Inferior parietal cortex (tissue), 1 donor: ENCODE data around the gene CLBA1.
"Not testable (repeated sequence)": the region's sequence is repeated elsewhere in the genome, so short reads cannot be mapped to it uniquely, and the experiment has no call there.

Experiments
- DNase-seq: peaks from one replicate; pipeline ENCODE4 v3.0.0-alpha.2; 2016; ENCODE audit errors: extremely low spot score

The CLBA1 gene

DNA sequence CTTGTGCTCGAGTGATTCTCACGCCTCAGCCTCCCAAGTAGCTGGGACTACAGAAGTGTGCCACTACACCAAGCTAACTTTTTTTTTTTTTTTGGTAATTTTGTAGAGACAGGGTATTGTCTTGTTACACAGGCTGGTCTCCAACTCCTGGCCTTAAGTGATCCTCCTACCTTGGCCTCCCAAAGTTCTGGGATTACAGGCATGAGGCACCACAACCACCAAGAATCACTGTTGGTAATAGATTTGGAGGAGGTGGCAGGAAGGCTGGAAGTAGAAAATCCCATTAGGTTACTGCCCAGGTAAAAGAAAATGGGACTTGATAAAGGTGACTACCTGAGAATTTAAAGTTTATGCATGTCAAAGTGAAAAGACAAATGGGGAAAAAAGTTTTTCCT lies 36.7 kb downstream of the CLBA1 start:
- no peak for DNase-seq

GRCh38 chr14:105023144-105023543 lies 37.6 kb downstream of the CLBA1 start:
- DNase-seq = no peak

DNA sequence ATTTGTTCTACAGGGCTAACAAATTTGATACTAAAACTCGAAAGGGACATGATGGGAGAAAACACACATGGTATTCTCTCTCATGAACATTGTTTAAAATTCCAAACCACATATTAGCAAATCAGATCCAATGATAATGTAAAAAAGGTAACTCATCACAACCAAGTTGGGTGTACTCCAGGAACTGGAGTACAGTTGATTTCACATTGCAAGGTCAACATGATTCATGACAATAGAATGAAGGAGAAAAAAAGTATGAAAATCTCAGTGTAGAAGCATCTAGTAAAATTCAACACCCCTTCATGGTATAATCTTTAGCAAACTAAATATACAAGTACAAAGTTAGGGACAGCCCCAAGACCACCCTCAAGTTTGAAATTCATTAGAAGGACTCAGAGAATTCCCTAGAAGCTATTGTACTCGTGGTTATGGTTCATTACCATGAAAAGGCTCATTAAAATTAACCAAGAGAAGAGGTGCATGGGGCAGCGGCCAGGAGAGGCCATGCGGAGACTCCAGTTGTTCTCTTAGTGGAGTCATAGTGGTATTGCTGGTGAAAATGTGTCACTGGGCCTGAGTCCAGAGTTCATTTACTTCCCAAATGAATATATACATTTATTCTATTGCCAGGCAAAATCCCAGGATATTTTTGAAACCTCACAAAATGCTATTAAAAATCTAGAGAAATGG lies 38.3 kb downstream of the CLBA1 start:
- DNase-seq = no peak

- no peak for DNase-seq
Measured at GRCh38 chr14:105025429-105025828, 39.8 kb downstream of the CLBA1 start.

DNA sequence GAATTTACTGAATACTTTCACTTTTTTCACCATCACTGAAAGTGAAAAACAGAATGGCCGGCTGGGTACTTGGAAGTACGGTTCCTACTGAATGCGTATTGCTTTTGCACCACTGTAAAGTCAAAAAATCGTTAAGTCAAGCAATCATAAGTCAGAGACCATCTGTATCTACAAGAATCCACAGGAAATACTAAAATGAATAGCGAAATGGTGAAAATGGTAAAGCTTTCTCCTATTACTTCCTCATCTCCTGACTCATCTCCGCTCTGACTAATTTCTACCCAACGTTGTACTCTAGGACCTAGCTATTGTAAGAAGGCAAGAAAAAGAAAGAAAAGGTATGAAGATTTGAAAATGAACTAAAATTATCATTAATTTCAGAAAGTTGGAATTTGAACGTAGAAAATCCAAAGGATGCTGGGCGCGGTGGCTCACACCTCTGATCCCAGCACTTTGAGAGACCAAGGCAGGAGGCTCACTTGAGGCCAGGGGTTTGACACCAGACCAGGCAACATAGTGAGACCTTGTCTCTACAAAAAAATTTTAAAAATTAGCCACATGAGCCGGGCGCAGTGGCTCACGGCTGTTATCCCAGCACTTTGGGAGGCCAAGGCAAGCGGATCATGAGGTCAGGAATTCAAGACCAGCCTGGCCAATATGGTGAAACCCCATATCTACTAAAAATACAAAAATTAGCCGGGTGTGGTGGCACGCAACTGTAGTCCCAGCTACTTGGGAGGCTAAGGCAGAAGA lies 40.6 kb downstream of the CLBA1 start:
- no peak for DNase-seq

DNA sequence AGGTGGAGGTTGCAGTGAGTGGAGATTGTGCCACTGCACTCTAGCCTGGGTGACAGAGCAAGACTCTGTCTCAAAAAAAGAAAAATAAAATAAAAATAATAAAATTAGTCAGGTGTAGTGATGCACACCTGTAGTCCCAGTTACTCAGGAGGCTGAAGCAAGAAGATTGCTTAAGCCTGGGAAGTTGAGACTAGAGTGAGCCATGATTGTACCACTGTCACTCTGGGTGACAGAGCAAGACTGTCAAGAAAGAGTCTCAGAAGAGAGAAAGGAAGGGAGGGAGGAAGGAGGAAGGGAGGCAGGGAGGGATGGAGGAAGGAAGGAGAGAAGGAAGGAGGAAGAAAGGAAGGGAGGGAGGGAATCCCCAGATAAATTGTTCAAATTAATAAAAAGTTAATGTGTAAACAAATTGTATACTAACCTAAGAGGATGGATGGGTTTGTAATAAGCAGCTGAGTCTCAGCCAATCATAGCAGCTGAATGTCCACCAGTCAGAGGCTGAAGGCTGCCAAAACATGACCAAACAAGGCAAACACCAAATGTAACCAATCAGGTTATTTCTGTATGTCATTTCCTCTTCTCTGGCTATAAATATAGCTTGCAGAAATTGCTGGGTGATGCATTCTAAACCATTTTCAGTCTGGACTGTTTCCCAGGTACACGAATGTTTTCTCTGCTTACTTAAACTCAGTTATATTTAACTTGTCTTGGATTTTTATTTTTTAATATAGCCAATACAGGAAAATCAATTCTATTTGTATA lies 41.4 kb downstream of the CLBA1 start:
- no peak for DNase-seq

DNA sequence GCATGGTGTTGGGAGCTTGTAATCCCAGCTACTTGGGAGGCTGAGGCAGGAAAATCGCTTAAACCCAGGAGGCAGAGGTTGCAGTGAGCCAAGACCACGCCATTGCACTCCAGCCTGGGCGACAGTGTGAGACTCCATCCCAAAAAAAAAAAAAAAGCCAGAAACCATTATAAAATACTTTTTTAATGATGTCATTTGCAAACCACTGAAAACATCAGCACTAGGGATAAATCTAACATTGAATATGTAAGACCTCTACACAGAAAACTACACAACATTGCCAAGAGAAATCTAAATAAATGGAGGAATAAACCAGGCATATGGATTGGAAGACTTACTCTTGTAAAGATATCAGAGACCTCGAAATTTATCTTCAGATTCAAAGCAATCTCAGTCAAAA lies 42.1 kb downstream of the CLBA1 start:
- not testable (repeated sequence) for DNase-seq

DNA sequence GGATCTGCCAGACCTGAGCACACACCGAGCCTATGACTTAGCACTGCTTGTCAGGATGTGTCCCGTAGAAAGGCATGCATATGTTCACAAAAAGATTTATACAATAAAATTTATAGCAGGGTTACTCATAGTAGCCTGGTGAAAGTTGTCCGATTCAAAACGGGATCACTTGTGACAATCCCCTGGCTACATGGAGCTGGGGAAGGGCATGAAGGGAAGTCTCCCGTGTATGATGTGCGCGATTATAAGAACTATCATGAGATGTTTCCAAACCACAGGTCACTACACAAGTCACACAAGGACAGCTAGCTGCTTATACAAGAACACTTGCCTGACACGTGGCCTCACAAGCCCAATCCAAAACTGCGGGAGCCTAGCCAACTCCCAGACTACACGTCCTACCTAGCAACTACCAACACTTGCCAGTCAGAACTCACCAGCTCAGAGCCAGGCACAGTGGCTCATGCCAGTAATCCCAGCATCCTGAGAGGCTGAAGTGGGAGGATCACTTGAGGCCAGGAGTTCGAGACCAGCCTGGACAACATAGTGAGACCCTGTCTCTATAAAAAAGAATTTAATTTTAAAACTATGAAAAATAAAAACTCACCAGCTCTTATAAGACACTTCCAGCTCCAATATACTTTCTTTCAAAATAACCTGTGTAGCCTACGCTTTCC lies 42.8 kb downstream of the CLBA1 start:
- no peak for DNase-seq

GRCh38 chr14:105029402-105029801 lies 43.8 kb downstream of the CLBA1 start:
- DNase-seq = no peak

GRCh38 chr14:105030194-105030593 lies 44.6 kb downstream of the CLBA1 start:
- DNase-seq = no peak

GRCh38 chr14:105030836-105031396 lies 45.3 kb downstream of the CLBA1 start:
- DNase-seq = no peak

GRCh38 chr14:105032451-105032901 lies 46.9 kb downstream of the CLBA1 start:
- DNase-seq = not testable (repeated sequence)

- not testable (repeated sequence) for DNase-seq
Measured at GRCh38 chr14:105033412-105033900, 47.9 kb downstream of the CLBA1 start.

DNA sequence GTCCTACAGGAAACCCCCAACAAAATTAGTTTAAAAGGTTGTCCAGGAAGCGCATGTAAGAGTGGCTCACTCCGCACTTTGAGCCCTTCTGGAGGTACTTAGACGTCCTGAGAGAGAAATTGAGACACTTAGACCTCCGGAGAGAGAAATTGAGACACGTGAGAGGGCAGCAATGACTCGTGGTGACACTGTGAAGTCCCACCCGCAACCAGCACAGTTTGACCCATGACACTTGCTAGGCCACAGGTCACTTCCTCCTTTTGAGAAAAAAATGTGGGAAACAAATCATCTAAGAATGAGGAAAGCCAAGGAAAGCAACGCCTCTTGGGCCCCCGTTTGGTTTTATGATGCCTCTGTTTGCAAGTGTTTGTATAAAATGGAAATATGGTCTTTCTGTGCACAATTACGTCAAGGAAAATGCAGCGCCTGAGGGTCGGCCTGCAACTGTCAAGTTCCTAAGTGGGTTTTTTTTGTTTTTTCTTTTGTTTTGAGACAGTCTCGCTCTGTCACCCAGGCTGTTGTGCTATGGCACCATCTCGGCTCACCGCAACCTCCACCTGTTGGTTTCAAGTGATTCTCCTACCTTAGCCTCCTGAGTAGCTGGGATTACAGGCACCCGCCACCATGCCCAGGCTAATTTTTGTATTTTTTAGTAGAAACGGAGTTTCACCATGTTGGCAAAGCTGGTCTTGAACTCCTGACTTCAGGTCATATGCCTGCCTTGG lies 48.9 kb downstream of the CLBA1 start:
- no peak for DNase-seq

GRCh38 chr14:105035616-105036015 lies 50.0 kb downstream of the CLBA1 start:
- DNase-seq = not testable (repeated sequence)

GRCh38 chr14:105039458-105040205 lies 54.0 kb downstream of the CLBA1 start:
- DNase-seq = no peak

- DNase-seq = no peak
Measured at GRCh38 chr14:105041841-105042765, 56.5 kb downstream of the CLBA1 start.

DNA sequence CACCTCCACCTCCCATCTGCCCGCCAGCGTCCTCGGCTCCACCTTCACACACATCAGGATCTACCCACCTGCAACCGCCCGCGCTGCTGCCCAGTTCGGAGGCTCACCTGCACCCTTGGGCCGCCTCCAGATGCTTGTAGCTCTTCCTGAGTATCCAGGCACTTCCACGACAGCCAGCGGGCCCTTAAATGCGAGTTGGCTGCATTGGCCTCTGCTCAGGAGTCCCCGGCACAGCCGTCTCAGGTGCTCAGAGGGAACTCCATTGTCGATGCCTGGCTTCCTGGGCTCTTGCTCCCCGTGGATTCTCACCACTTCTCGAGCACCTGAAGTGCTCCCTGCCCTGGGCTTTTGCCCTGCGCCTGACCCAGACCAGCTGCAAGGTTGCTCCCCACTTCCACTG lies 57.2 kb downstream of the CLBA1 start:
- DNase-seq = no peak

DNA sequence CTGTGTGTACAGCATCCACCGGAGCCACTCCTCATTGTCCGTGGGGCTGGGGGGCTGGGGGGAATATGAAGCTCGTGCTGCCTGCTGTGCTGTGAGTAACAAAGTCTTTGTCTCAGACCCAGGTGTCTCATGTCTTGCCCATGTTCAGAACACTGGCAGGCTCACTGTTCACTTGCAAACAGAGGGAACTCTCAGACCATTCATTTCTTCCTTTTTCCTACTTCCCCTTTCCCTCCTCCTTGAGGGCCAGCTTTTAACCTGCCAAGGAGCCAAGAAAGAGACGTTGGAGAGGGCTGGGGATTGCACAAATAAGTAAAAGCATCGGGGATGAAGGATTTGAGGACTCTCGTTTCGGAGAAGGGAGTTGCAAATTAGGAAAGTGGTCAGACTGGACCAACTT lies 58.1 kb downstream of the CLBA1 start:
- DNase-seq = no peak
